Activated T-cell treated with anti-CD3 and anti-CD28 coated beads, Interleukin-2, amount 50 U/mL, for 1 hour (primary cell): Measurements from ENCODE around the gene CAMK2A.

Experiments used
- DNase-seq: peaks from one replicate; pipeline ENCODE4 v3.0.0-alpha.2; 2020

Gene CAMK2A

GRCh38 chr5:150180241-150181026 is 109.1 kb downstream of the CAMK2A start:
- no peak for DNase-seq

GRCh38 chr5:150179019-150179620 is 110.5 kb downstream of the CAMK2A start:
- DNase-seq, result no peak

DNA sequence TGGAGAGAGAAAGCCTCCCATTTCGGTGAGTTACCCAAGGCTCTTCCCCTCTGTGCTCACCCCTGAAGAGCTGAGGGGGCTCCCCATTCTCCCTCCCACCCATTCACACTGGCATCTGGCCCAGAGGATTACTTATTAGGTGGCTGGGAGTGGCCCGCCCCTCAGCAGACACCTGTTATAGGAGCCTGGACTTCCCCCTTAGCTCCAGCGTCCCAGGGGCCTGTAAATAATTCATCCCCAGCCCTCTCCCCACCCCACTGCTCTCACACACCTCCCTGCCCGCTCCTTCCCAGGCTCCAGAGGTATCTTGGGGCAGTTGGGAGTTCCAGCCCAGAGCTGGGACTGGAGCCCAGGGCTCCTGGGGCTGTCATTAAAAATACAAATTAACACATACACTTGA is 111.3 kb downstream of the CAMK2A start:
- DNase-seq, result no peak

DNA sequence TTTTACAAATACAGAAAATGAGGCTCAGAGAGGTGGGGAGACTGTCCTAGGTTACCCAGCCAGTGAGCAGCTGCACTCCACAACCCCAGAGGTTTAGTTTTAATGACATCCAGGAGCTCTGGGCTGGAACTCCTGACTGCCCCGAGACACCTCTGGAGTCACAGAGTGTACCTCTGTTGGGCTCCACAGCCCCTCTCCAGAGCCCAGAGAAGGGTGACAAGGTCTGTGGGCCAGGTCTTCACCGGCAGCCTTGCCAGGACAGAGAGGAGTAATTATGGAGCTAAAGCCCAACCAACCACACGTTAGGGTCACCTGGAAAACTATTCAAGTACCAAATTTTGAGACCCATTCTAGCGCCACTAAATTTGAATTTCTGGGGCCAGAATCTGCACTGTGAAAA is 111.9 kb downstream of the CAMK2A start:
- no peak for DNase-seq

DNA sequence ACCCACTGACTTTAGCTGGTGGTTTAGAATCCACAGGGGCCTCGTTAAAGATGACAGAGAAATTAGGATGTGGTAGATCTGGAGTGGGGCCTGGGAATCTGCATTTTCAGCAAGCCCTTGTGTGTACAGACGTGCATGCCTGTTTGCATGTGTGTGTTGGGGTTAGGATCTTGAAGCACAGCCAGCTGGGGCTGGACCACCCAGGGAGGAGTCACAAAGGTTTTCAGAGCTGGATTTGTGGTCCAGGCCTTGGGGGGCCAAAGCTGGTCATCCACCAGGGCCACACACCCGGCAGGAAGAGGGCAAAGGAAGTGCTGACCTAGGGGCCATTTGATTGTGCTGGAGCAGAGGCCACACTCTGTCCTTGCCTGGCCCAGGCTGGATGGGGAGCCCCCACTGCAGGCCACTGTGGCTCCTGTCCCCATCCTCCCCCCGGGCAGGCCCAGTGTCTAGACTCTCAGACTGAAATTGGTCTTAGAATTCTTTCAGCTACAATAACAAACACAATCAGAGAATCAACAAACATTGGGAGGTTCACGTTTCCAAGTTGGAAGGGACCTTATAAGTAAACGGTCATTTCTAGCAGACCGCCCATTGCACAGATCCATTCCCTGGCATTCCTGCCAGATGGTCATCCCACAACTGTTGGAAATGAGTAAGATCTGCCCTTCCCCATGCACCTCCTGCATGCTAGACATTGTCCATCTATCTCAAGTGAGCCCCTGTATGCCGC is 112.7 kb downstream of the CAMK2A start:
- DNase-seq, result no peak

GRCh38 chr5:150175536-150175935 is 114.0 kb downstream of the CAMK2A start:
- DNase-seq, result no peak

- DNase-seq, result no peak
These were observed 114.5 kb downstream of the CAMK2A start for GRCh38 chr5:150175076-150175475.

DNA sequence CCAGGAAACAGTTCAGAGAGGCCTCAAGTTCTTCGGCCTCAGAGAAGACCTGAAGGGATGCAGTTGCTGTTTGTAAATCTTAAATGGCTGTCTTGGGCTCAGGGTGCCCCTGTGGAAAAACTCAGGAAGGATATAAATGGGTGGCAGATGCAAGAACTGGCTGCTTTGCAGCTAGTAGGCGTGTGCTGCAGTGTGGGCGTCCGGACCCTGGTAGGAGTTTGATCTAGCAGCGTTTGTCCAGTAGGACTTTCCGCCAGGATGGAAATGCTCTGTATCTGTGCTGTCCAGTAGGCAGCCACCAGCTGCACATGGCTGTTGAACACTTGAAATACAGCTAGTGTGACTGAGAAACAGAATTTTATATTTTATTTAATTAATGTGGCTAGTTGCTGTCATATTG is 115.3 kb downstream of the CAMK2A start:
- DNase-seq, result no peak

- DNase-seq, result no peak
These were observed 116.4 kb downstream of the CAMK2A start for GRCh38 chr5:150173161-150173560.

DNA sequence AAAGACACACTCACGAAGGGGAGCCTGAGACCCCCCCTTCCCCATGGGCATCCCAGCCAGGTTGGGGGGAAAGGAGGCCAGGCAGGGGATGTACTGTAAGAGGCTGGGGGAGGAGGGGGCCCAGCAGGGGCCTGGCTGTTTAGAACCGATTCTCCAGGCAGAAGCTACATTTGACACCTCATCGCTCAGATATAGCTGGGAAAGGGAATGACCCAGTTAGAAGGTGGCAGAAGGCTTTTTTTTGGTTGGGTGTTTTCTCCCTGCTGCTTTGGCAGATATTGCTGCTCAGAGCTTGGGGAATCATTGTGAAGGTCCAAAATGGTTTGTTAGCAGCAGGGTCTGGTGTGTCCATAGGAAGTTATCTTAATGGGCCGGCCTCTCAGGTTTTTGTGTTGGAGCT is 117.0 kb downstream of the CAMK2A start:
- no peak for DNase-seq

DNA sequence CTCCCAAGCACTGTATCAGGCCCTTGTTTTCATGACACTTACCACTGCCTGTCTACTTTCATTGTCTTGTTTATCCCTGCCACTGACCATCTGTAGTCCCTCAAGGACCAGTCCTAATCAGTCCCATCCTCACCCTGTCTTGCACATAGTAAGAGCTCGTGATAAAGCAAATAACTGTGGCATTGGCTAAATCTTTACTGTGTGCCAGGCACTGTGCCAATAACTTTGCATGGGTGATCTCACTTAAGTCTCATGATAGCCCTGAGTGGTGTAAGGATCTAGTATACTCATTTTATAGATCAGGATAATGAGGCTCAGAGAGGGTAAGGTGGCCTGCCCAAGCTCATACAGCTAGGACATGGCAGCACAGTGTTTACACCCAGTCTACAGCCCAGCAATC is 117.4 kb downstream of the CAMK2A start:
- no peak for DNase-seq
